Activated naive CD4-positive, alpha-beta T cell treated with anti-CD3 and anti-CD28 coated beads, Interleukin-2, amount 10 ng/mL, durations not matched to agents 7 days and 5 days (primary cell): ENCODE data around the gene LIG1.

ENCODE experiments used
- CTCF ChIA-PET: fragments of 350-600 bp; sonication (Branson Sonifier 250); formaldehyde crosslinking; loops from one replicate; lab custom pipeline; 2021; ENCODE audit warnings: antibody characterized with exemption; lab: Charles Lee
- DNase-seq: peaks from one replicate; pipeline ENCODE4 v3.0.0-alpha.2; 2020
- H3K27ac Mint-ChIP-seq: one replicate; pipeline ENCODE4 v1.8.0; 2021; ENCODE audit warnings: mild to moderate bottlenecking, moderate library complexity, mixed read lengths
- H3K27me3 Mint-ChIP-seq: one replicate; pipeline ENCODE4 v1.8.0; 2021; ENCODE audit warnings: mild to moderate bottlenecking, mixed read lengths
- H3K36me3 Mint-ChIP-seq: one replicate; pipeline ENCODE4 v1.8.0; 2021; ENCODE audit warnings: mixed read lengths
- H3K4me1 Mint-ChIP-seq: one replicate; pipeline ENCODE4 v1.8.0; 2021; ENCODE audit warnings: mixed read lengths
- H3K4me3 Mint-ChIP-seq: one replicate; pipeline ENCODE4 v1.8.0; 2021; ENCODE audit warnings: mild to moderate bottlenecking, moderate library complexity, mixed read lengths
- H3K9me3 Mint-ChIP-seq: one replicate; pipeline ENCODE4 v1.8.0; 2021; ENCODE audit warnings: mixed read lengths

LIG1 gene

DNA sequence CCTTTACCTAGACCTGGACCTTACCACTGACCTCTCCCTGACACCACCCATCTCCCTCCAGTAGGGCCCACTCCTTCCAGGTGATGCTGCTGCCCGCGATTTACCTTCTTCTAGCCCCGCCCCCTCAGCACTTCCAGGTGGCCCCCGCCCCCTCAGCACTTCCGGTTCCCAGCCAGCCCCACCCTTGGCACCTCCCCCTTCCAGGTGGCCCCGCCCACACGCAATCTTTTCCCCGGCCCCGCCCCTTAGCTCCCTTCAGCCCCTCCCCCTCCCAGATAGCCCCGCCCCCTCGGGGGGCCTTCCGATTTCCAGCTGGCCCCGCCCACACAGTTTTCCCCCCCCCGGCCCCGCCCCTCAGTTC, 586 bp downstream of the LIG1 start:
- Mint-ChIP-seq H3K36me3 (peaks cover 26% of the 10 kb centered on the region), H3K27me3 (no peaks in the 10 kb centered on the region)

DNA sequence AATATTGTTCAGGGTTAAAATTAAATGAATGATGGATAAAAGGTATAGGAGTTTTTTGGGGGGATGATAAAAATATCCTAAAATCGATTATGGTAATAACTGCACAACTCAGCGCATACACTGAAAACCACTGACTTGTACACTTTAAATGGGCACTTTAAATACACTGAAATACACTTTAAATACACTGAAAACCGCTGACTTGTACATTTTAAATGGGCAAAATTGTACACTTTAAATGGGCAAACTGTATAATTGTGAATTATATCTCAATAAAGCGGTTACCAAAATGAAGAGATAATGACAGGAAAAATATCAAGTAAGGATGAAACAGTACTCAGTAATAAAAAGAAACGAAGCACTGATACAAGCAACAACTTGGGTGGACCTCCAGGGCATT, 1.5 kb downstream of the LIG1 start:
- peak overlapping the region; percentile 99 for H3K27ac Mint-ChIP-seq
- CTCF ChIA-PET, result no interaction called here
- peaks cover 40% of the 10 kb centered on the region for H3K4me1 Mint-ChIP-seq
- peaks cover 27% of the 10 kb centered on the region for H3K36me3 Mint-ChIP-seq
- DNase-seq, result no peak
- peak overlapping the region; percentile 100 for H3K4me3 Mint-ChIP-seq
- H3K9me3 Mint-ChIP-seq, result no peaks in the 10 kb centered on the region
- no peaks in the 10 kb centered on the region for H3K27me3 Mint-ChIP-seq

More for the DNA sequence above, 586 bp downstream of the LIG1 start:
- Mint-ChIP-seq H3K9me3 (no peaks in the 10 kb centered on the region), H3K4me3 (peak overlapping the region; percentile 100), H3K27ac (peak overlapping the region; percentile 99), H3K4me1 (peaks cover 45% of the 10 kb centered on the region)
- CTCF ChIA-PET, result interaction anchor here (1.0 kb wide), 1 partner anchor 25 kb away, joined by 3 read pairs; no protein-coding TSS in a partner anchor
- peak; percentile 93 for DNase-seq

DNA sequence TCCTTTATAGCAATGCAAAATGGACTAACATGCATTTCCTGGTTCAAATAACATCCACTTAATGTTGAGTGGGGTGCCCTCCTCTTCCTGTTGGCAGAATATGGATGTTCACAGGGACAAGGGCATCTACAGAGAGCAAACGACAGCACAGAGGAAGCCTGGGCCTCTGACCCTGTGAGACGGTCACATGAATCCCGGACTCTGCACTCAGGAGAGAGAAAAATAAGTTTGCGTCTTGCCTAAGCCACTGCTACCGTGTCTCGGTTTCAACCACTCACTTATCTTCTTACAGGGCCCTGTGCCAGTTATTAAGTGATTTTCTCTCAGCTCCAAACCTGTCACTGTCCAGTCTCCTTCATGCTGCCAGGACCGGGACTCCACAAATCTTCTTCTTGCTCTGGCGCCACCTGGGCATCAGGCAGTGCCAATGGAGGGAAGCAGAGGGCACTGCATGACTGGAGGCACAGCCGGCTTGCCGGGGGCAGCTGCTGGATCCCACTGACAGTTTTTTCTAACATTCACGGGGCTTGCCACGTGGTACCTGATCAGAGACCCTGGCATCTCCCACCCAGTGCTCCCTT, 11.8 kb downstream of the LIG1 start:
- Mint-ChIP-seq H3K4me3 (no peak overlapping the region), H3K27ac (no peak overlapping the region), H3K4me1 (no peaks in the 10 kb centered on the region), H3K27me3 (no peaks in the 10 kb centered on the region), H3K36me3 (peaks cover 59% of the 10 kb centered on the region), H3K9me3 (no peaks in the 10 kb centered on the region)
- CTCF ChIA-PET, result no interaction called here
- no peak for DNase-seq

DNA sequence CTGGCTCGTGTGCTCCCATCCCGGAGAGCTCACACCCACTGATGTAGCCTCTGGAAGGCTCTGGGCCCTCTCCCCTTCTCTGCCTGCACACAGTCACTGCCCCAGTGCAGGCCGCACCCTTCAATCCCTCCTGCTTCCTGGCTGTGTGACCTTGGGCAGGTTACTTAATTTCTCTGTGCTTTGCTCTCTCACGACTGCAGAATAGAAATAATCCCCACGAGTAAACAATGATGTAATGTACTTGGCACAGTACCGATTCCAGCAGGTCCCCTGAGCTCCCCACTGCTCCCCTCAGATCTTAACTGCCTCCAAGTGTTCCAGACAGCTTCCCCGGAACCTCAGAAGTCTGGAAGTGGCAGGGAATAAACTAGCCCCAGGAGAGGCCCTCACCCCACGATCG, 16.1 kb downstream of the LIG1 start:
- Mint-ChIP-seq H3K4me3 (no peak overlapping the region), H3K4me1 (peaks cover 2% of the 10 kb centered on the region), H3K36me3 (peaks cover 42% of the 10 kb centered on the region), H3K9me3 (no peaks in the 10 kb centered on the region), H3K27ac (no peak overlapping the region), H3K27me3 (no peaks in the 10 kb centered on the region)
- CTCF ChIA-PET, result interaction anchor here (1.7 to 2.8 kb wide), 2 partner anchors 46 to 51 kb away, joined by 5 to 15 read pairs; no protein-coding TSS in a partner anchor
- no peak for DNase-seq

DNA sequence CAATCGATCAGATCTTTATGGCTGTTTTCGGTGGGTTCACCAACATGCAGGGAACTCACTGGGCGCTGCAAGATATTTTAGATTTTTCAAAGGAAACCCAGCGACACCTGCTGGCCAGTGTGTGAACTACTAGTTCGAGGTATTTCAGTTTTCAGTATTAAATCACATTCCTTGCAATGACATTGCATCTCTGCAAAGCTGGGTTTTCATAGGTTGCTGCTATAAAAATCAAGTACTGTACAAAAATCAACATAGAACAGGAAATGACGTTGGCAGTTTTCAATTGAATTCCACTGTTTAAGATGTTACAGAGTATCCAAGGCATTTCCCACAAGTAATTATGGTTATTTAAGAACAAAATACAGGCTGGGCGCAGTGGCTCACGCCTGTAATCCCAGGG, 17.6 kb downstream of the LIG1 start:
- Mint-ChIP-seq H3K36me3 (peaks cover 38% of the 10 kb centered on the region), H3K4me1 (peaks cover 2% of the 10 kb centered on the region), H3K27me3 (no peaks in the 10 kb centered on the region), H3K4me3 (no peak overlapping the region), H3K27ac (peak overlapping the region; percentile 73), H3K9me3 (no peaks in the 10 kb centered on the region)
- CTCF ChIA-PET, result interaction anchor here (0.8 to 1.9 kb wide), 6 partner anchors 42 to 189 kb away, joined by 3 to 12 read pairs (median 4); partner anchors contain the start of gene PLA2G4C
- DNase-seq, result peak; percentile 79

DNA sequence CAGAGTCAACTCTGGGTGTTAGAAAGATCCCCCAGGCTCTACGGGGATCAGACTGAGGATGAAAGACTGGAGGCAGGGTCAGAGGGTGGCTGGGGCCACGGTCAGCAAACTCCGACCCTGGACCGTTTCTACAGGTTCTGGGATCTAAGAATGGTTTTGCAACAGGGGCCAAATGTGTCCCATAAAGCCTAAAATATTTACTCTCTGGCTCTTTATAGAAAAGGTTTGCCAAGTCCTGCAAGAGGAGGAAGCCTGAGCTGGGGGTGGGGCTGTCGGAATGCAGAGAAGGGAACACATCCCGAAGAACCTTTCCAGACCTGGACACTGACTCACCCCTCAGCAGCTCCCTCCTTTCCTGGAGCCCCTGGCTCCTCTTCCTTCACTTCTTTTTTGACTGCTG, 20.7 kb downstream of the LIG1 start:
- H3K9me3 Mint-ChIP-seq, result no peaks in the 10 kb centered on the region
- H3K36me3 Mint-ChIP-seq, result peaks cover 36% of the 10 kb centered on the region
- no peak overlapping the region for H3K27ac Mint-ChIP-seq

DNA sequence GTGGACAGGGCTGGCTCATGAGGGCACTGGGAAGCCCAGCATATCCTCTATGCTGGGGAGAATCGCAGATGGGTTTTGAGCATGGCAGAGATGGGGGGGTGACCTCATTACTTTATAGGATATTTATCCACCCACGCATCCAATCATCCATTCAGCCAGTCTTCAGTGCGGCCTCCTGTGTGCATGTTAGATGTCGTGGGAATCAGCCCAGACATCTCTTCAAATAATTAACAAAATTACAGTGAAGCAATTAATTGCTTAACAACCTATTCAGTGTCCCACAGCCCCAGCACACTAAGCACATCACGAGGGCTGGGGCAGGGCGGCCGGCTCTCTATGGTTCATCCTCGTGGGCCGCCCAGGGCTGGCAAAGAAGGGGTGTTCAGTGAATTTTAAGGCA, 21.6 kb downstream of the LIG1 start:
- DNase-seq, result no peak
- H3K4me1 Mint-ChIP-seq, result peaks cover 2% of the 10 kb centered on the region
- no peak overlapping the region for H3K4me3 Mint-ChIP-seq
- peak overlapping the region; percentile 33 for H3K27ac Mint-ChIP-seq
- H3K9me3 Mint-ChIP-seq, result no peaks in the 10 kb centered on the region
- CTCF ChIA-PET, result no interaction called here
- peaks cover 37% of the 10 kb centered on the region for H3K36me3 Mint-ChIP-seq
- no peaks in the 10 kb centered on the region for H3K27me3 Mint-ChIP-seq

More for the DNA sequence above, 20.7 kb downstream of the LIG1 start:
- H3K27me3 Mint-ChIP-seq, result no peaks in the 10 kb centered on the region
- H3K4me1 Mint-ChIP-seq, result peaks cover 2% of the 10 kb centered on the region
- no peak for DNase-seq
- CTCF ChIA-PET, result no interaction called here
- no peak overlapping the region for H3K4me3 Mint-ChIP-seq

DNA sequence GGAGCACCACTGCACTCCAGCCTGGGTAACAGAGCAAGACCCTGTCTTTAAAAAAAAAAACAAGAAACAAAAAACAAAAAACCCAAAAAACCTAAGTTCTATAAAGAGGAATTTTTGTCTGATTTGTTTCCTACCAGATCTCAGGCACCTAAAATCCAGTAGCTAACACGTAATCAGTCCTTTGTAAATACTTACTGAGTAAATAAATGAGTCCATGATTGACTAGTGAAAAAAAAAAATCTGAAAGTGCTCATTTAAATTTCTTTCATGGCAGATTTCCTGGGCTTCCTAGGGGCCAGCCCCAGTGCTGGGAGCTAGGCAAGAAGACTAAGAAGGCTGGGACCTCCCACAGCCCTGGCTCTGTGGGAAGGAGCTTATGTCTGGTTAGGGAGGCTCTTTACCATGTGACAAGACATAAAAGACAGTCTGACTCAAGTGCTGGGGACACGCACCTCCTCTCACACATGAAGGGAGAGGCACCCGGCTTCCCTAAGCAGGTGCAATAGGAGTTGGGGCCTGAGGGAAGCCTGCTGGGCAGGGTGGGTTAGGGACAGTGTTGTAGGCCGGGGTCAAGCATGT, 22.5 kb downstream of the LIG1 start:
- peaks cover 2% of the 10 kb centered on the region for H3K4me1 Mint-ChIP-seq
- DNase-seq, result no peak
- H3K27ac Mint-ChIP-seq, result no peak overlapping the region
- H3K4me3 Mint-ChIP-seq, result no peak overlapping the region
- CTCF ChIA-PET, result interaction anchor here (0.6 kb wide), 2 partner anchors 47 to 58 kb away, joined by 3 to 5 read pairs; no protein-coding TSS in a partner anchor
- H3K9me3 Mint-ChIP-seq, result no peaks in the 10 kb centered on the region
- H3K27me3 Mint-ChIP-seq, result no peaks in the 10 kb centered on the region
- peaks cover 43% of the 10 kb centered on the region for H3K36me3 Mint-ChIP-seq

DNA sequence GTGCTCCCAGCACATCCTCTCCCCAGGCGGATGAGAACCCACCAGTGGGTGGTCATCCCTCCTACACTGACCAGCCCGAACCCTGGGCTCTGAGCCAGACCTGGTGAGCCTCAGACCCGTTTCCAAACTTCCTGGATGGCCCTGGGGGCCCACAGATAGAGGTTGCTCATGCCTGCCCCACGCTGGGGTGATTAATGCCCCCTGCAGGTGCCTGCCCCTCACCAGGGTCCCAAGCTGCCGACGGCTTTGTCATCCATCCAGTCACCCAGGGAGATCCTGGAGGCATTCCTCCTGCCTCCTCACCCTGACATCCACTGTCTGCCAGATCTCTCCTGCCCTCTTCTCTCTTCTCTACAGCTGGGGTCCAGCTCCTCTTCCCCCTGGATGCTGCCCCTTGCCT, 31.1 kb downstream of the LIG1 start:
- H3K9me3 Mint-ChIP-seq, result no peaks in the 10 kb centered on the region
- no peak for DNase-seq
- H3K4me1 Mint-ChIP-seq, result no peaks in the 10 kb centered on the region
- peaks cover 29% of the 10 kb centered on the region for H3K36me3 Mint-ChIP-seq
- no peak overlapping the region for H3K27ac Mint-ChIP-seq
- H3K4me3 Mint-ChIP-seq, result no peak overlapping the region
- no peaks in the 10 kb centered on the region for H3K27me3 Mint-ChIP-seq
- CTCF ChIA-PET, result no interaction called here

DNA sequence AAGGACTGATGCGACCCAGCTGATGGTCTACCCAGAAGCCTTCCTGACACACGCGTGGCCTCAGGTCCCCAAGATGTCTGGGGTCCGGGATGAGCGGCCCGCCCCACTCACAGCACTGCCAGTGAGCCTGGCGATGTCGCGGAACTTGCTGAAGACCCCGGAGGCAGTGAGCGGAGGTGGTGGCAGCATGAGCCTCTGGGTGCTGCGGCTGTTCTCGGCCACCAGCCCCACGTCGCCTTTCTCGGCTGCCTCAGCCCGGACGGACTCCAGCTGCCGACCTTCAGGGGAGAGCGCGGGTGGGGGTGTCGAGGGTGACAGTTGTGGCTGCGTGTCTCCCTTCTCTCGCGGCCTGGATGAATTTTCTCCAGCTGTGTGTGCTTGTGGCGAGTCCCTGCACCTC, 32.7 kb downstream of the LIG1 start:
- no peaks in the 10 kb centered on the region for H3K4me1 Mint-ChIP-seq
- H3K27me3 Mint-ChIP-seq, result no peaks in the 10 kb centered on the region
- no peaks in the 10 kb centered on the region for H3K9me3 Mint-ChIP-seq
- H3K4me3 Mint-ChIP-seq, result no peak overlapping the region
- peak overlapping the region; percentile 30 for H3K27ac Mint-ChIP-seq
- no peak for DNase-seq
- CTCF ChIA-PET, result no interaction called here
- peaks cover 20% of the 10 kb centered on the region for H3K36me3 Mint-ChIP-seq

DNA sequence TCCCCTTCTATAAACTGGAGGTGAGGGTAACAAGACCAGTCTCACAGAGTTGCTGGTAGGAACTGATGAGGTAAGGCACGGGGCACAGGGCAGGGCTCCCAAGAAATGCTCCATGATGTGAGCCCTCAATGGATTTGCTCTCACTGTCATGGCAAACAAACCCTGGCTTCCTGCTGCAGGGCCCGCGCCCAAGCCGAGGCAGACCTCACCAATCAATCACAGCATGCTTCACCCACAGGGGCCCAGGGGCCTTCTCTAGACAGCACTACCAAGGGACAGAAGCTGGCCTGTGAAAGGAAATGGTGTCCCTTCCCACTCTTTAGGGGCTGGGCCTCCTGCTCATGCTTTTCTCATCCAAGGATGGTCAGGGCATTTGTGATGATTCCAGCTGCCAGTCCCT, 33.6 kb downstream of the LIG1 start:
- Mint-ChIP-seq H3K27me3 (no peaks in the 10 kb centered on the region), H3K4me3 (no peak overlapping the region), H3K9me3 (no peaks in the 10 kb centered on the region), H3K36me3 (peaks cover 25% of the 10 kb centered on the region), H3K4me1 (no peaks in the 10 kb centered on the region), H3K27ac (peak overlapping the region; percentile 45)
- DNase-seq, result no peak
- CTCF ChIA-PET, result interaction anchor here (0.6 kb wide), 1 partner anchor 18 kb away, joined by 3 read pairs; no protein-coding TSS in a partner anchor

DNA sequence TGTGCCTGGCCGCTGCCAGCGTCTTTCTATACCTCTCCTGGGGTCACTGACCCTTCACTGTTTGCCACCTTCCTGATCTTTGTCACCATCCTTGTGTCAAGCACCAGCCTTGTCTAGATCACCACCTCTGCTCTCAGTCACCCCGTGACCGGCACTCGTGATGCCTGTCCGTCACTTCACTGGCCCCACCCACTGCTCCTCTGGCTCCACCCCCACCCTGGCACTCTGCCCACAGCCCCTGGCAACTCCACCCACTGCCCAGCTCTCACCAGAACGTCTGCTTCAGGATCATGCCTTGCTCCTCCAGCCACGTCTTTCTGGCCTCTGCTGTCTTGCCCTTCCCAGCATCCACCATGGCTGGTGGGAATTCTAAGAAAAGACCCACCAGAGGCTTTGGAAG, 34.7 kb downstream of the LIG1 start:
- Mint-ChIP-seq H3K27ac (no peak overlapping the region), H3K4me3 (no peak overlapping the region), H3K9me3 (no peaks in the 10 kb centered on the region), H3K4me1 (no peaks in the 10 kb centered on the region), H3K36me3 (peaks cover 33% of the 10 kb centered on the region), H3K27me3 (no peaks in the 10 kb centered on the region)
- no peak for DNase-seq
- CTCF ChIA-PET, result no interaction called here

DNA sequence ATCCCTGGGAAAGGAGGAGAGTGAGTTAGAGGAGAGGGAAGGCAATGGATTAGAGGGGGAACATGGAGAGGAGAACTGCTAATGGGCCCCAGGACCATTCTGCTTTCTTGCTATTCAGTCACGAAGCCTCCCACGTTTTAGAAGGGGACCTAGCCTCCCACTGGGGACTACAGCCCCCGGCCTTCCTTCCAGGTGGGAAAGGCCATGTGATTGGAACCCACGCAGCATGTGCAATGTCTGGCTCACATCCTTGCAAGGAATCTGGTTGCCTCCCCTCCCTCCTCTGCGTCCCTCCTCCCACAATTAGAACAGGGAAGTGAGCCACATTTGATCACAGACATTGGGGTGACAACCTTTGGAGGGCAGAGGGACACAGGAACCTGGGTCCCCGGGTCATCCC, 37.0 kb downstream of the LIG1 start:
- CTCF ChIA-PET, result no interaction called here
- Mint-ChIP-seq H3K4me3 (no peak overlapping the region), H3K27me3 (no peaks in the 10 kb centered on the region), H3K36me3 (peaks cover 39% of the 10 kb centered on the region), H3K27ac (peak overlapping the region; percentile 45), H3K9me3 (no peaks in the 10 kb centered on the region), H3K4me1 (no peaks in the 10 kb centered on the region)
- DNase-seq, result no peak

DNA sequence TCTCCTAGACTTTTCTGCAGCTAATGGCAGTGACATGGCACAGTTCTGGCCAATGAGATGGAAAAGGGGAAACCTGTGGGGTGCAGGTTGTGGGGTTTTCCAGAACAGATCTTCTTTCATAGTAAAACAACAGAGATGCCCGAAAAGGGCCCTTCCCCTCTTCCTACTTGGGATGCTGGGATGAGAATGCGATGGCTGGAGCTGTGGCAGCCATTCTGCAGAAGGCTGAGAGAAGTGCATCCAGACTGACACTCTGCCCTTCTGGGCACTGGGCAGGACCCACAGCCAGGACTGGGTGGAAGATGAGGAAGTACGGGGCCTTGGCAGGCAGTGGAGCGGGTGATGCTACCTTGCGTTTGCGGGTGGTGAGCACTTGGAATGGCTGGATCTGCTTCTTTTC, 42.6 kb downstream of the LIG1 start:
- Mint-ChIP-seq H3K9me3 (no peaks in the 10 kb centered on the region), H3K36me3 (peaks cover 62% of the 10 kb centered on the region), H3K4me3 (no peak overlapping the region), H3K27ac (no peak overlapping the region), H3K4me1 (peaks cover under 1% of the 10 kb centered on the region), H3K27me3 (no peaks in the 10 kb centered on the region)
- DNase-seq, result no peak
- CTCF ChIA-PET, result interaction anchor here (0.7 to 0.8 kb wide), 2 partner anchors 18 to 19 kb away, joined by 3 read pairs; no protein-coding TSS in a partner anchor
